22Rv1 (cell line): Measurements from ENCODE around the gene COL4A1.

Source experiments
- H3K27ac ChIP-seq: fragments of 450-650 bp; 2 replicates; pipeline ENCODE4 v1.5.1; 2017
- ZFX ChIP-seq: fragments of 450-650 bp; IDR thresholded peaks from 2 replicates; pipeline ENCODE4 v1.6.1; 2017; ENCODE audit warnings: antibody characterized with exemption, borderline replicate concordance
- TF ChIP-seq, protein P1 (sequence below): fragments of 450-650 bp; IDR thresholded peaks from 2 replicates; pipeline ENCODE4 v1.5.1; 2017; ENCODE audit warnings: mild to moderate bottlenecking

The COL4A1 gene

DNA sequence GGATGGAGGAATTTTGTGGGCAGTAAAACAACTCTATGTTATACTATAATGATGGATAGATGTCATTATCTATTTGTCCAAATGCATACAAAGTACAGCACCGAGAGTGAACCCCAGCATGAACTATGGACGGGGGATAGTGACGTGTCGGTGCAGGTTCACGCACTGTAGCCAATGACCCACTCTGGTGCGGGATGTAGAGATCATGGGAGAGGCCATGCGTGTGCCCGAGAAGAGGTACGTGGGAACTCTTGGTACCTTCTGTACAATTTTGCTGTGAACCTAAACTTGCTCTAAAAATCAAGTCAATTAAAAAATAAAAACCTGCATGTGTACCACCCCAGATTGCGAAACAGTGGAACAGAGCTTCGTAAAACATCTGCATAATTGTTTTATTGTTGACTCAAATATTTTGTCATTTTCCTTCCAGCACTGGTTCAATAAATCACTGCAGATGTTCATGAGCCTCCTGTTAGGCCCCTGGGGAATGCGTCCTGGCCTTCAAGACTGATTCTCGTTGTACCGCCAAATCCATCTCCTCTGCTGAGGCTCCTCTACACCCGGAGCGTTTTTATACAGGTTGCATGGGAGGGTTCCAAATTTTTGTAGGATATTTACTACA is 30.9 kb downstream of the COL4A1 start:
- TF ChIP-seq, protein P1, sequence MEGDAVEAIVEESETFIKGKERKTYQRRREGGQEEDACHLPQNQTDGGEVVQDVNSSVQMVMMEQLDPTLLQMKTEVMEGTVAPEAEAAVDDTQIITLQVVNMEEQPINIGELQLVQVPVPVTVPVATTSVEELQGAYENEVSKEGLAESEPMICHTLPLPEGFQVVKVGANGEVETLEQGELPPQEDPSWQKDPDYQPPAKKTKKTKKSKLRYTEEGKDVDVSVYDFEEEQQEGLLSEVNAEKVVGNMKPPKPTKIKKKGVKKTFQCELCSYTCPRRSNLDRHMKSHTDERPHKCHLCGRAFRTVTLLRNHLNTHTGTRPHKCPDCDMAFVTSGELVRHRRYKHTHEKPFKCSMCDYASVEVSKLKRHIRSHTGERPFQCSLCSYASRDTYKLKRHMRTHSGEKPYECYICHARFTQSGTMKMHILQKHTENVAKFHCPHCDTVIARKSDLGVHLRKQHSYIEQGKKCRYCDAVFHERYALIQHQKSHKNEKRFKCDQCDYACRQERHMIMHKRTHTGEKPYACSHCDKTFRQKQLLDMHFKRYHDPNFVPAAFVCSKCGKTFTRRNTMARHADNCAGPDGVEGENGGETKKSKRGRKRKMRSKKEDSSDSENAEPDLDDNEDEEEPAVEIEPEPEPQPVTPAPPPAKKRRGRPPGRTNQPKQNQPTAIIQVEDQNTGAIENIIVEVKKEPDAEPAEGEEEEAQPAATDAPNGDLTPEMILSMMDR = no peak
- TF ChIP-seq ZFX = no peak
- no peak overlapping the region for H3K27ac ChIP-seq

DNA sequence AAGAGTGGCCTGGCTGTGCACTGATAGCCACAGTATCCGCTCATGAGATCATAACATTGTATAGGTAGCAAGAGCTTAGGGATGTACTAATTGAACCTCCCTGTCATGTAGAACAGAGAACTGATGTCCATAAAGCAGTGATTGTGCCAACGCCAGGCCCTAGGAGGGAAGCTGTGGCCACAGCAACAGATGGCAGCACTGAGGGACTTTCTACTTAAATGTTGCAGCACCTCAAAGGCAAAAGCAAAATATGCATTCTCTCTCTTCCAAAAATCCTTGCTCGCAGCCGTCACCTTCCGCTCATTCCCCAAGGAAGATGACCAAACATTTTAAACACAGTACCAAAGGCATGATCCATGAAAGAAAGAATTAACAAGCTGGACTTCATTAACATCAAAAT is 32.3 kb downstream of the COL4A1 start:
- no peak for TF ChIP-seq ZFX
- TF ChIP-seq, protein P1 = no peak
- H3K27ac ChIP-seq = no peak overlapping the region

DNA sequence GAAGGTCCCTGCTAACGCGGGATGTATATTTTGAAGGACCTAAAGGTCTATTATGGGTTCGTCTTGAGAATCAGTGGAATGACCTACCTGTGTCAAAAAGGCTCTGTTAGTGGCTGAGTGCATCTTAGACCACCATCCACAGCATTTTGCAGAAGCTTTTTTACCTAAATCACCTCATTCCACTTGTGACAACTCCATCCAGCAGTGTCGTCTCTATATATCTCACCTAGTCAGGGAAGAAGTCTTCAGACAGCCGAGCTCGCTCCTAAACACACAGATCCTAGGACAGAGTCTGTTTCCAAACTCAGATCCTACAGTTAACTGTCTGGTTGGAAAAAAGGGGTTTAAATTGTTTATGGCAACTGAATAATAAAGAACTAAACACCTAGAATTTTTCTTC is 33.7 kb downstream of the COL4A1 start:
- no peak for TF ChIP-seq ZFX
- TF ChIP-seq, protein P1 = no peak

DNA sequence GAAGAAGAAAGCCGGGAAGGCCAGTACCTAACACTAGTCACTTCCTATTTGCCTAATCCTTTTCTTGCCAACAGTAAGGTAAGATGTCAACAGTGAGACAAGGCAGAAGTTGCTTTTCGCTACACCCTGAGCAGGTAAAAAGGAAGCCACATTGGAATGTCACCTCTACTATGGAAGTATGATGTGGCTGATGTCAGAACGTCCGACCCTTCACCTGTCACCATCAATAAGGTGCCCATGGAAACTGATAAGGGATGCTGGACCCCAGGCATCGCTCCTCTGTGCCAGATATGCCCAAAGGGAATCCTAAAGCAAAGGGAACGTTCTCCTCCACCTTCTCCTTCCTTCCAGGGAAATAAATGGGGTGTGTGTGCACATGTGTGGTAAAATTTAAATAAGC is 34.3 kb downstream of the COL4A1 start:
- TF ChIP-seq ZFX = no peak
- TF ChIP-seq, protein P1 = no peak
- H3K27ac ChIP-seq = no peak overlapping the region

More for the DNA sequence above, 33.7 kb downstream of the COL4A1 start:
- H3K27ac ChIP-seq = no peak overlapping the region

DNA sequence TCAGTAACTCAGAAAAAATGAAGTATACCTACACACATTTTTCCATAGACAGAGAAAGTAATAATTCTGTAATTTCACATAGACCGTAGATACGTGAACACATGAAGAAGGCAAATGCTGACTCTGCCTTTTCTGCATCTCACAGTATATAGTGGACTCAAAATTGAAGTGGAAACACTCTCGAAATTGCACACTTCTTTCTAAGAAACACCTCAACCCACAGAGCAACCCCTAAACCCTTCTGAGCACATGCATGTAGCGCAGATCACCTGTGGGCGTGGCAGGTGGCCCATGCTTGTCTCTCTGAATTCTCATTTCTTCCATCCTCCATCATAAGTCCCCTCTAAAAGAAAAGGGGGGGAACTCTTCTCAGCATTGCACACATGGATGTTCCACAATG is 34.7 kb downstream of the COL4A1 start:
- TF ChIP-seq, protein P1 = no peak
- no peak for TF ChIP-seq ZFX
- H3K27ac ChIP-seq = no peak overlapping the region

DNA sequence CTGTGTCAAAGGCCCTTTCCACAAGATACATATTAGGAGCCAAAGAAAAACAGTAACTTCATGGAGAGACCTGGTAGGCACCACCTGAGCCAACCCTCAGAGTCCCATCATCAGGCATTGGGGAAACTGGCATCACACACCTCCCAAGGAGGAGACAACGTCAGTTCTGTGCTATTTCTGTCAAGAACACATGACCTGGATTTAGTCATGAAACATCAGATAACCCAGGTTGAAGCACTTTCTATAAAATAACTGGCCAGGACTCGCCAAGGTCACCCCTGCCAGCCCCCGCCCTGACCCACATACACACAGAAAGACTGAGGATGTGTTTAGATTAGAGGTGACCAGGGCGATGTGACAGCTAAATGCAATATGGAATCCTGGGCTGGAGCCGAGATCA is 35.6 kb downstream of the COL4A1 start:
- TF ChIP-seq ZFX = no peak
- TF ChIP-seq, protein P1 = no peak
- H3K27ac ChIP-seq = no peak overlapping the region

DNA sequence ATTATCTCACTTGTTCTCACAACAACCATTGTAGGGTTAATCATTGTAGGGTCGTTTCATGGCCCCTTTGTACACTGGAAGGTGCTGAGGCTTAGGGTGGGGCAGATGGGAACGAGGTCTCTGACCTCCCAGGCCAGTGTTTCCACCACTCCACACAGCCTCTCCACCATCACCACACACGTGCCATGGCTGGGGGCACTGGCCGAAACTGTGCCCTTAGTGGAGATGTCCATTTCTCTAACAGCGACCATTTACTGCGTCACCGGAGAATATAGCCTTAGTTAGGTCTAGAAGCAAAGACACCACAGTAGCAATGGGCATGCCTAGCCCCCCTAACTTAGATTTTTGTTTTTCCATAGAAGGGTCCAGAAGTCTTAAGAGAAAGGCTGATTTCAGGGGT is 36.5 kb downstream of the COL4A1 start:
- H3K27ac ChIP-seq = no peak overlapping the region
- no peak for TF ChIP-seq ZFX
- TF ChIP-seq, protein P1 = no peak
